ENCODE results near the gene DUSP28. TPM values are rescaled to one million over a fixed set of nuclear protein-coding genes. Genes with fewer than 3 reads are reported as not detected.

Gene DUSP28
- total RNA-seq, 1 donor from 2014 or later, result 6.1 TPM

GRCh38 chr2:240555541-240556250, 4.5 kb upstream of the DUSP28 start:
- H3K9me3 Mint-ChIP-seq, result peaks cover 7% of the 10 kb centered on the region
- no peak overlapping the region for H3K27ac Mint-ChIP-seq (ENCODE audit: unreplicated experiment)
- peaks cover 18% of the 10 kb centered on the region for H3K36me3 Mint-ChIP-seq (ENCODE audit: low read depth)
- H3K4me3 Mint-ChIP-seq, result no peak overlapping the region
- DNase-seq (ENCODE audit: low read depth, low spot score), result no peak
- peaks cover 22% of the 10 kb centered on the region for H3K4me1 Mint-ChIP-seq
- TF ChIP-seq CTCF (conservative IDR thresholded peaks at IDR 0.05), result no peak
- no peaks in the 10 kb centered on the region for H3K27me3 Mint-ChIP-seq (ENCODE audit: low read depth)

- H3K4me3 Mint-ChIP-seq, result peak overlapping the region; percentile 70
- no peak overlapping the region for H3K27ac Mint-ChIP-seq (ENCODE audit: unreplicated experiment)
- H3K27me3 Mint-ChIP-seq (ENCODE audit: low read depth), result no peaks in the 10 kb centered on the region
- H3K4me1 Mint-ChIP-seq, result peaks cover 29% of the 10 kb centered on the region
- no peak for DNase-seq (ENCODE audit: low read depth, low spot score)
- TF ChIP-seq CTCF (conservative IDR thresholded peaks at IDR 0.05), result peak; percentile 57
- peaks cover 9% of the 10 kb centered on the region for H3K36me3 Mint-ChIP-seq (ENCODE audit: low read depth)
- H3K9me3 Mint-ChIP-seq, result peaks cover 2% of the 10 kb centered on the region
Observed at GRCh38 chr2:240556553-240557100, 3.5 kb upstream of the DUSP28 start.

- H3K9me3 Mint-ChIP-seq, result no peaks in the 10 kb centered on the region
- peaks cover 3% of the 10 kb centered on the region for H3K36me3 Mint-ChIP-seq (ENCODE audit: low read depth)
- peaks cover 32% of the 10 kb centered on the region for H3K4me1 Mint-ChIP-seq
- H3K27ac Mint-ChIP-seq (ENCODE audit: unreplicated experiment), result no peak overlapping the region
- TF ChIP-seq CTCF (conservative IDR thresholded peaks at IDR 0.05), result no peak
- DNase-seq (ENCODE audit: low read depth, low spot score), result no peak
- peak overlapping the region; percentile 70 for H3K4me3 Mint-ChIP-seq
- no peaks in the 10 kb centered on the region for H3K27me3 Mint-ChIP-seq (ENCODE audit: low read depth)
Observed at GRCh38 chr2:240557101-240557751, 2.9 kb upstream of the DUSP28 start.

- TF ChIP-seq CTCF (conservative IDR thresholded peaks at IDR 0.05), result no peak
- Mint-ChIP-seq H3K27ac (ENCODE audit: unreplicated experiment) (no peak within 1 kb of the TSS), H3K4me3 (peak within 1 kb of the TSS; percentile 83), H3K4me1 (peaks cover 32% of the 10 kb centered on the region), H3K27me3 (ENCODE audit: low read depth) (no peaks in the 10 kb centered on the region), H3K9me3 (no peaks in the 10 kb centered on the region), H3K36me3 (ENCODE audit: low read depth) (peaks cover 2% of the 10 kb centered on the region)
- peak; percentile 74 for DNase-seq (ENCODE audit: low read depth, low spot score)
Observed at GRCh38 chr2:240557808-240558207, 2.3 kb upstream of the DUSP28 start, which contains the start of gene ANKMY1. TSS of gene ANKMY1 (minus strand) at chr2:240557988. CDS start at chr2:240557335, 653 bp downstream.

- no peak overlapping the region for H3K27ac Mint-ChIP-seq (ENCODE audit: unreplicated experiment)
- no peak for DNase-seq (ENCODE audit: low read depth, low spot score)
- H3K27me3 Mint-ChIP-seq (ENCODE audit: low read depth), result no peaks in the 10 kb centered on the region
- H3K4me1 Mint-ChIP-seq, result peaks cover 32% of the 10 kb centered on the region
- TF ChIP-seq CTCF (conservative IDR thresholded peaks at IDR 0.05), result no peak
- H3K4me3 Mint-ChIP-seq, result peak overlapping the region; percentile 83
- no peaks in the 10 kb centered on the region for H3K9me3 Mint-ChIP-seq
- H3K36me3 Mint-ChIP-seq (ENCODE audit: low read depth), result no peaks in the 10 kb centered on the region
Observed at GRCh38 chr2:240558236-240558761, 1.9 kb upstream of the DUSP28 start.

Data from neural crest cell (in vitro differentiated cells).